Stimulated activated CD8-positive, alpha-beta memory T cell treated with anti-CD3 and anti-CD28 coated beads, Interleukin-7, amount 100 ng/mL, for 48 hours (primary cell): Measurements from ENCODE around the gene SERPINE2.

Experiments
- DNase-seq, 2 donors: peaks; one replicate each; pipeline ENCODE4 v3.0.0-alpha.2; 2020; ENCODE audit warnings: low read depth in 1 of 2; ENCODE audit errors: extremely low read depth in 1 of 2

Gene SERPINE2, protein sequence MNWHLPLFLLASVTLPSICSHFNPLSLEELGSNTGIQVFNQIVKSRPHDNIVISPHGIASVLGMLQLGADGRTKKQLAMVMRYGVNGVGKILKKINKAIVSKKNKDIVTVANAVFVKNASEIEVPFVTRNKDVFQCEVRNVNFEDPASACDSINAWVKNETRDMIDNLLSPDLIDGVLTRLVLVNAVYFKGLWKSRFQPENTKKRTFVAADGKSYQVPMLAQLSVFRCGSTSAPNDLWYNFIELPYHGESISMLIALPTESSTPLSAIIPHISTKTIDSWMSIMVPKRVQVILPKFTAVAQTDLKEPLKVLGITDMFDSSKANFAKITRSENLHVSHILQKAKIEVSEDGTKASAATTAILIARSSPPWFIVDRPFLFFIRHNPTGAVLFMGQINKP

DNA sequence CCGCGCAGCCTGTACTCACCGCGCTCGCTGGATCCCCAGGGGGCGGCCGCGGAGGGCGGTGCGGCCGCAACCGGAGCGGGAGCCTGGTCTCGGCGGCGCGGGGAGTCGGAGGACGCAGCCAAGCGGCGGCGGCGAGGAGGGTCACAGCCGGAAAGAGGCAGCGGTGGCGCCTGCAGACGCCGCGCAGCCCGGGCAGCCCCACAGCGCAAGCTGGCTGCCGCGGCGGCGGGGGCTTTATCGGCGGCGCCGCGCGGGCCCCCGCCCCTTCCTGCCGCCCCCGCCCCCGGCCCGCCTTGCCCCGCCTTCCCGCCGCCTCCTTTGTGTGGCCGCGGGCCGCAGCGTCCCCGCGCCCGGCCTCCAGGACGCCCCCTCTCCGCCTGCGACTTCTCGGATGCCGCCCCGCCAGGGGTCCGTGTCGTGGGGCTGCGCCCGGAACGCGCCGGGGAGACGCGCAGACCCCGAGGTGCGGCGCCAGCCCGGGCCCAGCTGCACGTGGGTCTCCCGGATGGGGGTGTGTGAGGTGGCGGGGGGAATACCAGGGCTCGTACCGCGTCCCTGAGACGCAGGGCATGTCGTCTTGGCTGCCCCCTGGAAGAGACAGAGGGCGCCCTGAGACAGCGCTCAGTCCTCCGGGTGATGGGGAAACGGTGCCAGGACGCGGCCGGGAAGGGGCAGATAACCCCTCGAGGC, at the start of gene SERPINE2:
Gene SERPINE2 (minus strand): TSS at position 207 of the 690 bp plus-strand sequence. CDS start 37,386 bp downstream, outside the sequence.
- DNase-seq, result peak; percentile 25 to 43

- DNase-seq, result no peak
Observed at GRCh38 chr2:224086226-224086914, 47.3 kb upstream of the SERPINE2 start.

GRCh38 chr2:224085811-224086210, 46.7 kb upstream of the SERPINE2 start:
- no peak for DNase-seq

- DNase-seq, result no peak
Observed at GRCh38 chr2:224085246-224085645, 46.2 kb upstream of the SERPINE2 start.

DNA sequence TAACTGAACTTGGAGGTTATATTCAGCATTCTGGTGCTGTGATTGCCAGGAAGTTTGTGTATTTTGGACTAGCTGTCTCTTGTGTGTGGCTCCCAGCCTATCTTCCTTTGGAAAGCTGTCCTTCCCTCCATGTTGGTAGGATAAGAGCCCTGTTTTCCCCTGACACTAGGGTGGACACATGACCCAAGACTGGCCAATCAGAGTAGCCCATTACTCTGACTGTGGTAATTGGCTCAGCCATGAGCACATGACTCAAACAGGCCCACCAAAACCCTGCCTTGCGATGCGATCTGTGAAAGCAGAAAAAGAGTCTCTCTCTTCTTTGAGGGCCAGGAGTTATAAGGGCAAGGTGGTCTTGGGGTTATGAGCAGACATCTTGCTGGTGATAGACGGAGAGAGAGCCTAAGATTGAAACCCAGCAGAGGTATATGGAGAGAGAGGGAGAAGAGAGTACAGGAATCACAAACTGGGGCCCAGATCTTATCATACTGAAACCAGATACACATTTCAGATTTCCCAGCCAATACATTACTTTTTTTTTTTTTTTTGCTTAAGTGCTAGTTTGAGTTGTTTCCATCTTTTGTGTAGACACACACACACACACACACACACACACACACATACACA, 45.3 kb upstream of the SERPINE2 start:
- no peak for DNase-seq

DNA sequence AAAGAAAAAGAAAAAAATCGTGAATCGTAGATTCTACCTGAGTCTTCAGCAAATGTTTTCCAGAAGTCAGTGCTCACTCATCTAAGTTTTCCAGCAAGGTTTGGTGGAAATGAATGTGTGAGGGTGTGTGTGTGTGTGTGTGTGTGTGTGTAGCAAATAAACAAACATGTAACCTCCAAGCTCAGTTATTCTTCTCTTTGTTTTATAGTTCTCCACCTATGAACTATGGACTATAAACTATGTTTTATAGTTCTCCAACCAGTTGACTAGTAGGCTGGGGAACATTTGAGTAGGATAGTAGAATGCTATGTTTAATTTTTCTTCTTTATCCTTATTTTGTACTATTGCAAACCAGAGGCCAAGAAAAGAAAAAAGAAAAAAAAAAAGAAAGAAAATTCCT, 44.6 kb upstream of the SERPINE2 start:
- no peak for DNase-seq

GRCh38 chr2:224078656-224079055, 39.6 kb upstream of the SERPINE2 start:
- no peak for DNase-seq

DNA sequence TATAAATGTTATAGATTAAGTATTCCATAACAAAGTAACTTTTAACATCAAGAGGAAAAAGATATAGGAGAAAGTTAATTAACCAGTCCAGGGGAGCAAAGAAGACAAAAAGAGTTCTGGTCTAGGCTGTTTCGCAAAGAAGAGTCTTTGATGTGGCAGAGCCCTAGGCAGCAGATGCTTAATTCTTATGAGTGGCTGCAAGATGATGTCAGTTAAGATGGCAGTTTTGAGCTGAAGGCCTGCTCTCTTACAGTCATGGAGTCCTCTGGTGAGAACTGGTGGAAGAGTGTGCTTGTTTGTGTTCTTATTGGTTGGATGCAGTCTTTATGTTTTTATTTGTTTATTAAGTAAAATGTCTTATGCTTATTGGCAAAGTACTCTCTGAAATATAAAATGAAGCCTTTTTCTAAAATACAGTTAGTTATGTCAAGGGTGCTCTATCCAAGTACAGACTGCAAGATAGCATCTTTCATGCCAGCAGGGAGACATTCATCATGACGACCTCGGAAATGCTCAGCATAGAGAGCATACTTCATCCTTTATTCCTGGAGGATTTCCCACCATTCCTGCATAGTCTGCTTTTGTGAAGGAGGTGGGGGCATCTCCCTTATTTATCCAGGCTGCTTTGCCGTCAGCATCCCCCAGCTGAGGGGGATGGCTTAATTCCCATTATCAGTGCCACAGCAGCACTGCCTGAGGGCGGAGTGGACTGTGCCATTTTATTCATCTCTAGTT, 38.9 kb upstream of the SERPINE2 start:
- DNase-seq, result no peak

- no peak for DNase-seq
Observed at GRCh38 chr2:224075588-224075987, 36.5 kb upstream of the SERPINE2 start.

DNA sequence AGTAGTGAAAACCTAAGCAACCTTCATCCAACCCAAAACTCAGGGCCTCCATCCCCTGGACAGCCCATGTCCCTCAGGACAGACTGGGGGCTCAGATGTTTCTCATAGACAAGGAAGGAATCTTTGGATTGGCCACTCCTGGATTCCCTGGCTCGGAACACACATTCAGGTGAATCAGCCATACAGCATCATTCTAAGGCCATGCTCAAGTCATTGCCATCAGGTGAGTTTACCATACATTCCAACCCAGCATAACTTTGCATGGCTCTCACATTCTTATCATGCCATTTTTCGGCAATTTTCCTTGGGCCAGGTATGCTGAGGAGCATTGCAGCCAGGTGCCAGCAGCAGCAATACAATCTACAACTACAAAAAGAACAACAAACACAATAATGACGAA, 34.6 kb upstream of the SERPINE2 start:
- no peak for DNase-seq

DNA sequence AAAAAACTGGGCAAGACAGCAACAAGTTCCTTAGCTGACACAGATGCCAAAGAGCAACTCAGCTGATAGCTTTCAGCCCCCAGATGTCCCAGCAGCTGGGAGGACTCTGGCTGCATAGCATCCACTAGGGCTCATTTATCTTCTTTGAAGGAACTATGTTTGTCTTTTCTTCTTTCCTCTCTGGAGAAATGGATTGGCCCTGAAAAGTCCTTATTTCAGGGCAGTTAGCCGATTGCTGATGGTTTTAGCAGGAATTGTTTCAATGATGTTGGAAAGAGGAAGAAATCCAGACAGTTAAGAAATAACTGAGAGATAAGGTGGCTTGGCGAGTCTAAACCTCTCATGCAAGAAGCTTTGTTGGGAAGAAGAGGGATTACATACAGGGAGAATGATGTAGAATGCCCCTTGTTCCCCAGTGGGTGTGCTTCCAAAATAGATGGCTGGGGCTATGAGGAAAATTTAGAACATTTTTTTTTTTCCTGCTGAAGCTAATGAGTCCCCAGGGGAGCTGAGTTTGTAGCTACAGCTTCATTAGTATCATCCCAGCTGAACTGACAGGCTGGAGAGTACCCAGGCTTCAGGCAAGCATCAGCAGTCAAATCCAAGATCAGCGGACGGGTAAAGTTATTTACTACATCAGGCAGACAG, 33.6 kb upstream of the SERPINE2 start:
- DNase-seq, result no peak

DNA sequence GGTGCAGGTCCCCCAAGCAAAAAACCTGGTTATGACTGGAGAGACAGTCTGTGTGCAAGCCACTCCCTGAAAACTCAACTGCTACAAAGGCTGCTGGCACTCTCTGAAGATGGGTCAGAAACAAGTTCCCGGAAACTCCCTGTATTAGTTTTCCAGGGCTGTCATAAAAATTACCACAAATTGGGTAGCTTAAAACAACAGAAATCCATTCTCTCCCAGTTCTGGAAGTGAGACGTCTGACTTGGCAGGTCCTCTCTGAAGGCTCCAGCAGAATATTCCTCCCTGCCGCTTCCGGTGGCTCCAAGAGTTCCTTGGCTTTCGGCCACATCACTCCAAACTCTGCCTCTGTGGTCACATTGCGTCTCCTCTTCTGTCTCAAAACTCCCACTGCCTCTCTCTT, 30.1 kb upstream of the SERPINE2 start:
- DNase-seq, result no peak

GRCh38 chr2:224063298-224063648, 24.2 kb upstream of the SERPINE2 start:
- no peak for DNase-seq

- no peak for DNase-seq
Observed at GRCh38 chr2:224062481-224063297, 23.6 kb upstream of the SERPINE2 start.

DNA sequence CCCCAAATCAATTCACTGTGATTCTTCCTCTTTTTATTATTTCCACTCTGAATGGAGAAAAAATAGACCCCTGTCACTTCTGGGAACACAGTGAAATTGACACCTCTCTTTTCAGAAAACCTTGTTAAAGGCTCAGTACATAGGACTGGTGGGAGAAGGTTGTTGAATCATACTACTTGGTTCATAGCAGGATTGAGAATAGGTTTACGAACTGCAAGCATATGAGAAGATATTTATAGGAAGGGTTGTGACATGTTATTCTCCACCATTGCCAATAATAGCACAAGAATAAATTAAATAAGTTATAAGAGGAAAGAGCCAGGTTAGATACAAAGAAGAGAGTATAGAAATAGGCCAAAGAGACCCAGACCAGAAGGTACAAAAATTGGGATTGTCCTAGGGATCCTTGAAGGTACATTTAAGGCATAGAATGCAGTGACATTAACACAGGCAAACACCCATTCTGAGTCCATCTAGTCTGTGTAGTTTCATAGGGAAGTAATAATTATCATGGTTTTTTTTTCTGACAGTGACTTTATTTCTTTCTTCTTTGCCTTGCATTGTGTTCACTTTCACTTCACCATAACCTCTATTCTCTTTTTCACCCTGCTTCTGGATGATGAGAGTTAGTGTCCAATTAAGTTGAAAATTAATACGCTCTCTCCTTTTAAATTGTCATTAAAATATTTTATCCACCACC, 21.8 kb upstream of the SERPINE2 start:
- no peak for DNase-seq

GRCh38 chr2:224059178-224059577, 20.1 kb upstream of the SERPINE2 start:
- no peak for DNase-seq

GRCh38 chr2:224058048-224058775, 19.1 kb upstream of the SERPINE2 start:
- DNase-seq, result no peak

DNA sequence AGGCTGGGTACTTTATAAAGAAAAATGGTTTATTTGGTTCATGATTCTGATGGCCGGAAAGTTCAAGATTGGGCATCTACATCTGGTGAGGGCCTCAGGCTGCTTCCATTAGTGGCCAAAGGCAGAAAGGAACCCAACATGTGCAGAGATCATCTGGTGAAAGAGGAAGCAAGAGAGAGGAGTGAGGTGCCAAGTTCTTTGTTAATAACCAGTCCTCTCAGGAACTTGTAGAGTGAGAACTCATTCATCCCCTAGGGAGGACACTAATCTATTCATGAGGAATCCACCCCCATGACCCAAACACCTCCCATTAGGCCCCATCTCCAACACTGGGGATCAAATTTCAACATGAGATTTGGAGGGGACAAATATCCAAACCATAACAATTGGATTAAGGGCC, 17.8 kb upstream of the SERPINE2 start:
- no peak for DNase-seq
